Left ventricle myocardium inferior (tissue), 1 donor: ENCODE data around the gene VRK1. TPM values are rescaled to one million over a fixed set of nuclear protein-coding genes. Genes with fewer than 3 reads are reported as not detected.
"Not testable (repeated sequence)": the region's sequence is repeated elsewhere in the genome, so short reads cannot be mapped to it uniquely, and the experiment has no call there.

ENCODE experiments used
- DNase-seq: peaks from one replicate; pipeline ENCODE4 v3.0.0-alpha.2; 2020
- H3K27ac ChIP-seq: fragments of 200-600 bp; replicated peaks from 2 replicates; pipeline ENCODE4 v1.8.0; 2021
- H3K27me3 ChIP-seq: fragments of 200-600 bp; 2 replicates; pipeline ENCODE4 v1.8.0; 2021; ENCODE audit warnings: low read depth
- H3K36me3 ChIP-seq: fragments of 200-600 bp; 2 replicates; pipeline ENCODE4 v1.8.0; 2021
- H3K4me1 ChIP-seq: fragments of 200-600 bp; 2 replicates; pipeline ENCODE4 v1.8.0; 2021
- H3K4me3 ChIP-seq: fragments of 200-600 bp; 2 replicates; pipeline ENCODE4 v1.8.0; 2021; ENCODE audit warnings: mild to moderate bottlenecking, moderate library complexity
- H3K9me3 ChIP-seq: fragments of 200-600 bp; replicated peaks from 2 replicates; pipeline ENCODE4 v1.8.0; 2021
- intact Hi-C: fragments of 100-400 bp; cut with micrococcal nuclease; formaldehyde crosslinking; loops from one replicate; pipeline ENCODE4 v1.11.0; 2022
- total RNA-seq: library from RNA; stranded (reverse); fragmentation: NEBNext Ultra II Directional; extraction: Animal tissue kit (Norgen Biotek cat#: 25700); gene quantifications from one replicate; pipeline ENCODE4 v1.2.1, GENCODE V29; 2021
- TF ChIP-seq, protein P1 (sequence below): fragments of 200-600 bp; IDR thresholded peaks from 2 replicates; pipeline ENCODE4 v1.8.0; 2021; ENCODE audit warnings: antibody characterized with exemption, mild to moderate bottlenecking, borderline replicate concordance
- donor health status: DM: no; HTN: yes; CAD: no; lungs with severe emphysema.

Gene VRK1
- total RNA-seq, 1 donor from 2014 or later = 6.5 TPM

DNA sequence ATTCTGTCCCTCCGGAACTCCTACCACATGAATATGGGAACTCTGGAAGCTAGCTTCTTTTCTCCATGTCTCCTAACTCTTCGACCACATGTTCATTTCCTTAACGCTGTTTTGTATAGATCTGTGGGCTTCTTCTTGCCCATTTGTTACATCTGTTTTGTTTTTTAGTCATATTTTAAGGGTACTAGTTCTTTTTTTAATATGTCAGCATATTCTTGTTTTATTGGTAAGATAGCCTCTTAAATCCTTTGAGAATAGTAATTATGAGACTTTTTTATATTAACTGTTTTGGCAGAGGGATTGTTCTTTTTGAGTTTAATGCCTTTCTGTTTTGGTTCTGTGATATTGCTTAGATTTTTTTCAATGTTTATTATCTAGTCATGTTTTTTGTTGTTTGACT lies 70.5 kb downstream of the VRK1 start:
- Histone ChIP-seq H3K4me1 (no peaks in the 10 kb centered on the region), H3K4me3 (no peak overlapping the region), H3K36me3 (no peaks in the 10 kb centered on the region), H3K27ac (no peak overlapping the region), H3K27me3 (no peaks in the 10 kb centered on the region), H3K9me3 (no peaks in the 10 kb centered on the region)
- intact Hi-C loops = no loop called here
- DNase-seq = no peak
- TF ChIP-seq, protein P1, sequence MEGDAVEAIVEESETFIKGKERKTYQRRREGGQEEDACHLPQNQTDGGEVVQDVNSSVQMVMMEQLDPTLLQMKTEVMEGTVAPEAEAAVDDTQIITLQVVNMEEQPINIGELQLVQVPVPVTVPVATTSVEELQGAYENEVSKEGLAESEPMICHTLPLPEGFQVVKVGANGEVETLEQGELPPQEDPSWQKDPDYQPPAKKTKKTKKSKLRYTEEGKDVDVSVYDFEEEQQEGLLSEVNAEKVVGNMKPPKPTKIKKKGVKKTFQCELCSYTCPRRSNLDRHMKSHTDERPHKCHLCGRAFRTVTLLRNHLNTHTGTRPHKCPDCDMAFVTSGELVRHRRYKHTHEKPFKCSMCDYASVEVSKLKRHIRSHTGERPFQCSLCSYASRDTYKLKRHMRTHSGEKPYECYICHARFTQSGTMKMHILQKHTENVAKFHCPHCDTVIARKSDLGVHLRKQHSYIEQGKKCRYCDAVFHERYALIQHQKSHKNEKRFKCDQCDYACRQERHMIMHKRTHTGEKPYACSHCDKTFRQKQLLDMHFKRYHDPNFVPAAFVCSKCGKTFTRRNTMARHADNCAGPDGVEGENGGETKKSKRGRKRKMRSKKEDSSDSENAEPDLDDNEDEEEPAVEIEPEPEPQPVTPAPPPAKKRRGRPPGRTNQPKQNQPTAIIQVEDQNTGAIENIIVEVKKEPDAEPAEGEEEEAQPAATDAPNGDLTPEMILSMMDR = no peak

DNA sequence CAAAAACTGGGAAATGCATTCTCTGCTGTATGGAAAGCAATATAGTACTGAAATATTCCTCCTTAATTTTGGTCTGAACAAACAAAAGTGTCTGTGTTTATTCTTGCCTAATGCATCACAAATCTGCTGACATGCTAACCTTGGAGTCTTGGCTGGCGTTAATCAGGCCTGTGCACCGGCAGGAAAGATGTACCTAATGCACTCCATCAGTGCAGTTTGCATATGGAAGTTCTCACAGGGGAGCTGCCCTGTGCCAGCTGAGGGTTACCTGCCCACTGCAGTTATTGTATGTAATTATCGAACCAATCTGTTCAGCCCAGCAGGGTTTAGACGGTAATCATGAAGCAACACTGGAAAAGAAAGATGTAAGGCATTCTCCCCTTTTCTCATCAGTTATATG lies 76.9 kb downstream of the VRK1 start:
- intact Hi-C loops = no loop called here
- TF ChIP-seq, protein P1 = no peak
- Histone ChIP-seq H3K4me3 (no peak overlapping the region), H3K9me3 (no peaks in the 10 kb centered on the region), H3K4me1 (no peaks in the 10 kb centered on the region), H3K36me3 (peaks cover 8% of the 10 kb centered on the region), H3K27me3 (no peaks in the 10 kb centered on the region), H3K27ac (no peak overlapping the region)
- no peak for DNase-seq

DNA sequence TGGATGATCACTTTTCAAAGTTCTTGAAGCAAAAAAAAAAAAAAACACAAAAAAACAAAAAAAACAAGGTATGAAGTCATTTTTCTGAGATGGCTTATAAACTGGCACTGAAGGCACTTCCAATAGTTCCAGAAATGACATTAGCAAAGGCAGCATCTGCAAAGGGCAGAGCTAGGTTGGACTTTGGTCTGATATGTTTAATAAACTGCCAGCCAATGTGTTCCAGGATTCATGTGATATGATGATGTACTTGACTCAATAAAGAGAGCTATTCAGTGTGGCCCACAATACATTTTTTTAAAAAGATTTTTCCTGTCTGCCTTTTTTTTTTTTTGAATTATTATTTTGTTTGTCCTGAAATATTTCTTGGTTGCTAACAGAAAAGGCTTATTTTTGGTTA lies 79.6 kb downstream of the VRK1 start:
- Histone ChIP-seq H3K27me3 (no peaks in the 10 kb centered on the region), H3K4me3 (no peak overlapping the region), H3K27ac (no peak overlapping the region), H3K36me3 (peaks cover 8% of the 10 kb centered on the region), H3K9me3 (no peaks in the 10 kb centered on the region), H3K4me1 (no peaks in the 10 kb centered on the region)
- TF ChIP-seq, protein P1 = no peak
- DNase-seq = no peak
- intact Hi-C loops = no loop called here

DNA sequence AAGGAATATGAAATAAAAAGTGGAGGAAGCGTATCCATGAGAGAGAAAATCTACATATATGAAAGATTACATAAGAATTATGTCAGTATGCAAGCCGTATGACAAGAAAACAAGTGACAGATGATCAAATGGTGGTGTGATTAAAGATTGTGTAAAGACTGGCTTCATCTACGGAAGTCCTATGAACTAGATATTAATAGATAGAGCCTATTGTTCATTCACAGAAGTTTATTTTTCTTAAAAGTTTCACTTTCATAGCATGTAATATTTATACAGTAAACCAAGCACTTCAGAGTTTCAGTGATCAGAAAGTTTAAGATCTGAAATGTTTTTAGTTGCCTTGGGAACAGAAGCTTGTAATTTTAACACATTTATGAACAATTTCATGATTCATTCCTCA lies 84.5 kb downstream of the VRK1 start:
- no peaks in the 10 kb centered on the region for H3K27me3 ChIP-seq
- no peak overlapping the region for H3K4me3 ChIP-seq
- peaks cover 6% of the 10 kb centered on the region for H3K9me3 ChIP-seq
- H3K27ac ChIP-seq = no peak overlapping the region
- intact Hi-C loops = no loop called here
- TF ChIP-seq, protein P1 = no peak
- no peak for DNase-seq
- no peaks in the 10 kb centered on the region for H3K36me3 ChIP-seq
- H3K4me1 ChIP-seq = no peaks in the 10 kb centered on the region

DNA sequence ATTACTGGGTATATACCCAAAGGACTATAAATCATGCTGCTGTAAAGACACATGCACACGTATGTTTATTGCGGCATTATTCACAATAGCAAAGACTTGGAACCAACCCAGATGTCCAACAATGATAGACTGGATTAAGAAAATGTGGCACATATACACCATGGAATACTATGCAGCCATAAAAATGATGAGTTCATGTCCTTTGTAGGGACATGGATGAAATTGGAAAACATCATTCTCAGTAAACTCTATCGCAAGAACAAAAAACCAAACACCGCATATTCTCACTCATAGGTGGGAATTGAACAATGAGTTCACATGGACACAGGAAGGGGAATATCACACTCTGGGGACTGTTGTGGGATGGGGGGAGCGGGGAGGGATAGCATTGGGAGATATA lies 86.8 kb downstream of the VRK1 start:
- H3K4me1 ChIP-seq, H3K27me3 ChIP-seq, DNase-seq, H3K9me3 ChIP-seq, H3K27ac ChIP-seq, H3K36me3 ChIP-seq, intact Hi-C loops, H3K4me3 ChIP-seq: not testable (repeated sequence)

DNA sequence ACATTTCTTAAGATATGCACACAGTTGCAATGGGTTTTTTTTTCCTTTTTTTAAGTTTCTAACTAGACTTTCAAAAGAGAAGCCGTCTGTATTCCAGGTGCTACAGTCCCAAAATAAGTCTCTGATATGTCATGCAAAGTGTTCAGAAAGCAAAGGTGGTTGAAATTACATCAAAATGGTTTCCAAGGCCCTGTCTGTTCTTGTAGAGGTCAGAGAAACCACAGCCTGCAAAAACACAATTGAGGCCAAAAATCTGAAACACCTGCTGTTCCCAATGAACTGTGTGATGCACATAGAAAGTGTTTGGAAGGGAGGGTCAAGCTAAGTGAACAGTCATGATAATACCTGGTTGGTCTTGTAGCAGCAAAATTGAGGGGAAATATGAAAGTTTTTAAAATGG lies 91.0 kb downstream of the VRK1 start:
- H3K36me3 ChIP-seq = no peaks in the 10 kb centered on the region
- no peak overlapping the region for H3K4me3 ChIP-seq
- H3K27me3 ChIP-seq = no peaks in the 10 kb centered on the region
- DNase-seq = no peak
- no peaks in the 10 kb centered on the region for H3K9me3 ChIP-seq
- TF ChIP-seq, protein P1 = no peak
- intact Hi-C loops = no loop called here
- peaks cover 7% of the 10 kb centered on the region for H3K4me1 ChIP-seq
- no peak overlapping the region for H3K27ac ChIP-seq
